Breast epithelium (tissue), 3 donors: Measurements from ENCODE around the gene ITGA2B.

Experiments
- POLR2AphosphoS5 ChIP-seq, 3 donors: sonication (generic); formaldehyde crosslinking; IDR thresholded peaks; one replicate each; pipeline ENCODE4 v1.6.1; 2017; ENCODE audit warnings: antibody characterized with exemption in 3 of 3
- TF ChIP-seq, protein P1 (sequence below), 3 donors: fragments of 450-650 bp; IDR thresholded peaks; one replicate each; pipeline ENCODE4 v1.5.1; 2016 to 2017; ENCODE audit warnings: antibody characterized with exemption in 3 of 3, mild to moderate bottlenecking in 3 of 3, moderate library complexity in 3 of 3

DNA sequence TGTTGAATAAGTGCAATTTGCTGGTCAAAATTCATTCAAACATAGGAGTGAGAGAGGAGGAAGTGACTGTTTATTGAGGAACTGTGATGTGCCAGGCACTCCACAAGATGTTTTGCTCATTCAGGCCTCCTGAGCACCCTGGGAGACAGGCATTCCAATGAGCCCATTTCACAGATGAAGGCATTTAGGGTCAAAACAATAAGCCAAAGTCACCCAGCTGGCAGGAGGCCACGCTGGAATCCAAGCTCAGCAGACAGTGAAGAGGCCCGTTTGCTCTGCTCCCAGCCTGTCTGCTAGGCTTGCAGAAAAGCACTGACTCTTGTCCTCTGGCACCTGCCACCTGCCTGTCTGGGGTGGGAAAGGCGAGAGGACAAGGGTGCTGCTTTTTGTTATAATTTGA, 54.7 kb downstream of the ITGA2B start:
- TF ChIP-seq, protein P1, sequence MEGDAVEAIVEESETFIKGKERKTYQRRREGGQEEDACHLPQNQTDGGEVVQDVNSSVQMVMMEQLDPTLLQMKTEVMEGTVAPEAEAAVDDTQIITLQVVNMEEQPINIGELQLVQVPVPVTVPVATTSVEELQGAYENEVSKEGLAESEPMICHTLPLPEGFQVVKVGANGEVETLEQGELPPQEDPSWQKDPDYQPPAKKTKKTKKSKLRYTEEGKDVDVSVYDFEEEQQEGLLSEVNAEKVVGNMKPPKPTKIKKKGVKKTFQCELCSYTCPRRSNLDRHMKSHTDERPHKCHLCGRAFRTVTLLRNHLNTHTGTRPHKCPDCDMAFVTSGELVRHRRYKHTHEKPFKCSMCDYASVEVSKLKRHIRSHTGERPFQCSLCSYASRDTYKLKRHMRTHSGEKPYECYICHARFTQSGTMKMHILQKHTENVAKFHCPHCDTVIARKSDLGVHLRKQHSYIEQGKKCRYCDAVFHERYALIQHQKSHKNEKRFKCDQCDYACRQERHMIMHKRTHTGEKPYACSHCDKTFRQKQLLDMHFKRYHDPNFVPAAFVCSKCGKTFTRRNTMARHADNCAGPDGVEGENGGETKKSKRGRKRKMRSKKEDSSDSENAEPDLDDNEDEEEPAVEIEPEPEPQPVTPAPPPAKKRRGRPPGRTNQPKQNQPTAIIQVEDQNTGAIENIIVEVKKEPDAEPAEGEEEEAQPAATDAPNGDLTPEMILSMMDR (IDR thresholded peaks at IDR 0.05), result no peak
- TF ChIP-seq POLR2AphosphoS5 (IDR thresholded peaks at IDR 0.05), result no peak
